ENCODE results near the gene NUDT5. TPM values are rescaled to one million over a fixed set of nuclear protein-coding genes. Genes with fewer than 3 reads are reported as not detected.

NUDT5 gene
- polyA plus RNA-seq, 1 experiment, result 68.0 TPM

DNA sequence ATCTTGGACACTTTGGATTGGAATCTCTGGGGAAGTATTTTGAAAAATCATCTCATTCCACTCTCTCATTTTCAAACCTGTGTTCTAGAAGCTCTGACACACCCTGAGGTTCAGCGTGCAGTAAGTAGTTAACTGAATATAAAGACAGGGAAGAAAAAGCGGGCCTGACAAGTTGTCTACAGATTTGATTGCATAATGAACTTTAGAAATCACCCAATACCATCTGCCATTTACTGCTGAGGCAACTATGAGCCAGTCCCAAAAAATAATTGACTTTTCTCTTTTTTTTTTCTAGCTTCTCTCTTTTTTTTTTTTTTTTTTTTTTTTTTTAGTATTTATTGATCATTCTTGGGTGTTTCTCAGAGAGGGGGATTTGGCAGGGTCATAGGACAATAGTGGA lies 29.8 kb upstream of the NUDT5 start:
- DNase-seq (ENCODE audit: low read depth), result no peak
- H3K36me3 ChIP-seq (ENCODE audit: control insufficient read depth, insufficient read depth, low read length), result peaks cover 8% of the 10 kb centered on the region
- ChIA-PET CTCF (interaction anchor here (0.5 to 2.9 kb wide), 3 partner anchors 11 to 195 kb away, joined by 3 to 25 read pairs (median 3); no protein-coding TSS in a partner anchor), POLR2A (no interaction called here)
- no peak overlapping the region for H3K4me3 ChIP-seq (ENCODE audit: low read depth, low read length)
- H3K27me3 ChIP-seq (ENCODE audit: control insufficient read depth, insufficient read depth, low read length), result no peaks in the 10 kb centered on the region
- TF ChIP-seq, protein P1, sequence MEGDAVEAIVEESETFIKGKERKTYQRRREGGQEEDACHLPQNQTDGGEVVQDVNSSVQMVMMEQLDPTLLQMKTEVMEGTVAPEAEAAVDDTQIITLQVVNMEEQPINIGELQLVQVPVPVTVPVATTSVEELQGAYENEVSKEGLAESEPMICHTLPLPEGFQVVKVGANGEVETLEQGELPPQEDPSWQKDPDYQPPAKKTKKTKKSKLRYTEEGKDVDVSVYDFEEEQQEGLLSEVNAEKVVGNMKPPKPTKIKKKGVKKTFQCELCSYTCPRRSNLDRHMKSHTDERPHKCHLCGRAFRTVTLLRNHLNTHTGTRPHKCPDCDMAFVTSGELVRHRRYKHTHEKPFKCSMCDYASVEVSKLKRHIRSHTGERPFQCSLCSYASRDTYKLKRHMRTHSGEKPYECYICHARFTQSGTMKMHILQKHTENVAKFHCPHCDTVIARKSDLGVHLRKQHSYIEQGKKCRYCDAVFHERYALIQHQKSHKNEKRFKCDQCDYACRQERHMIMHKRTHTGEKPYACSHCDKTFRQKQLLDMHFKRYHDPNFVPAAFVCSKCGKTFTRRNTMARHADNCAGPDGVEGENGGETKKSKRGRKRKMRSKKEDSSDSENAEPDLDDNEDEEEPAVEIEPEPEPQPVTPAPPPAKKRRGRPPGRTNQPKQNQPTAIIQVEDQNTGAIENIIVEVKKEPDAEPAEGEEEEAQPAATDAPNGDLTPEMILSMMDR (IDR thresholded peaks at IDR 0.05; ENCODE audit: insufficient read depth, low read depth, low read length), result no peak

DNA sequence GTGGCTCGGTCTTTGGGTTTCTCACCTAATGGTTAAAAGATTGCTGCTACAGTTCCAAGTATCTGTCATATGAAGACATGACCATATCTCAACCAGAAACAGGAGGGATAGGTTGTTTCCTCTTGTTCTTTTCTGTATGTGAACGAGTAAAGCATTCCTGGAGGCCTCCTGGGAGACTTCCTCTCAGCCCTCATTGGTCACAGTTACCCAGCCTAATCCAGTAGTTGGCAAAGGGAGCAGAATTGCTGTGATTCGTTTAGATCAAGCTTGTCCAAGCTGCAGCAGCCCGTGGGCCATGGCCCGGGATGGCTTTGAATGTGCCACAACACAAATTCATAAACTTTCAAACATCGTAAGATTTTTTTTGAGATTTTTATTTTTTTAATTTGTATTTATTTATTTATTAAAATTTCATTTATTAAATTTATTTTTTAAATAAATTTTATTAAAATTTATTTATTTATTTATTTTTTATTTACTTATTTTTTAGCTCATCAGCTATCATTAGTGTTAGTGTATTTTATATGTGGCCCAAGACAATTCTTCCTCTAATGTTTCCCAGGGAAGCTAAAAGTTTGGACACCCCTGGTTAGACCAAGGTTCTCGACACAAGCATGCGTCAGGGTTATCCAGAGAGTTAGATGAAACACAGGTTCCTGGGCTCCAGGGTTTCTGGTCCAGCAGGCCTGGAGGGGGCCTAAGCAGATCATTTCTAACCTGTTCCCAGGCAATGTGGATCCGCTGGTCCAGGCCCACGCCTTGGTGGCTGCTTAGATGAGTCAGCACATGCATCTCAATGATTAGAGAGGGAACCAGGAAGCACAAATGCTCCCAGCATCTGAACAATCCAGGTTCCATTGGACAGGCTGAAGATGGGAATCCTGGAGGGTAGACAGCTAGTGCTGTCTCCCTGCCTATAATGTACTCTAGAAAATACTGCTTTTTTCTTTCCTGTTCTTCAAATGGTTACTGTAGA lies 25.9 kb upstream of the NUDT5 start:
- H3K36me3 ChIP-seq (ENCODE audit: control insufficient read depth, insufficient read depth, low read length), result peaks cover 5% of the 10 kb centered on the region
- H3K27me3 ChIP-seq (ENCODE audit: control insufficient read depth, insufficient read depth, low read length), result no peaks in the 10 kb centered on the region
- ChIA-PET CTCF (interaction anchor here (0.6 to 1.2 kb wide), 2 partner anchors 42 to 43 kb away, joined by 4 read pairs; no protein-coding TSS in a partner anchor), POLR2A (interaction anchor here (0.6 kb wide), 1 partner anchor 1306 kb away, joined by 6 read pairs; no protein-coding TSS in a partner anchor)
- no peak for DNase-seq (ENCODE audit: low read depth)
- TF ChIP-seq, protein P1 (IDR thresholded peaks at IDR 0.05; ENCODE audit: insufficient read depth, low read depth, low read length), result no peak
- no peak overlapping the region for H3K4me3 ChIP-seq (ENCODE audit: low read depth, low read length)

DNA sequence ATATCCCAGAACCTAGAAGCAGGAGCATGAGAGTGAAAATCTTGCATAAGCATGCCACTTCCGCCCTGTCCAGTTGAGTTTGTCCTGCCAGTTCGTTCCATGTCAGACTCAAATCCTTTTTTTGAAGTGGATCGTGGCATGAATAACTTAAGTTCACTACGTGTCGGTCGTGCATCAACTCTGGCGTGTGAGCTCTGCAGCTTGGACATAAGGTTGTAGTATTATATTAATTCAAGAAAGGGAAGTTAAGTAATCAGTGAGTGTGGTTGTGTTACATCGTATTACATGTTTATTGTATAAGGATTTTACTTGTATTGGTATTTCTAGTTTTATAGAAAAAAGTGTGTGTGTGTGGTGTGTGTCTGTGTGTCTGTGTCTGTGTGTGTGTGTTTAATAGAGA lies 23.3 kb upstream of the NUDT5 start:
- H3K36me3 ChIP-seq (ENCODE audit: control insufficient read depth, insufficient read depth, low read length), result peaks cover 3% of the 10 kb centered on the region
- no peaks in the 10 kb centered on the region for H3K27me3 ChIP-seq (ENCODE audit: control insufficient read depth, insufficient read depth, low read length)
- DNase-seq (ENCODE audit: low read depth), result no peak
- ChIA-PET POLR2A (no interaction called here), CTCF (interaction anchor here (0.6 to 1.6 kb wide), 2 partner anchors 438 to 478 kb away, joined by 3 read pairs; no protein-coding TSS in a partner anchor)
- H3K4me3 ChIP-seq (ENCODE audit: low read depth, low read length), result no peak overlapping the region
- TF ChIP-seq, protein P1 (IDR thresholded peaks at IDR 0.05; ENCODE audit: insufficient read depth, low read depth, low read length), result no peak

DNA sequence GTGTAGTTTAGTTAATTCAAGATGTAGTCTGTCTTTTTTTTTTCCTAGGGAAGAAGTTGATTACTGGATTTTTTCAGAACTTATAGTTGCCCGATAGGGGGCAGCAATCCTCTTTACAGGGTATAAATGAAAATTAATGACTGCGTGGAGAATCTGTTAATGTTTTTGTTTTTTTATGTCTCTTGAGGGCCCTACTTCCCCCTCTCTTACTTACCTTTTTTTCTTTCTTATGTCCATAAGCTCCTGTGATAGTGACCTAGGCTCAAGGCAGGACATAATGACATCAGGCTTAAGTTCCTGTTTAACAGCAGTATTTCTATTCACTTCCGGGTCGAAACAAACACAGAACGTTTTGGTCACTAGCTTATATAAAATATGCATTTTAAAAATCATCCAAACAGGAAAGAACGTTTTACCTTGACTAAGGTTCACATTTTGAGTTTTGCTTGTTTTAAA lies 19.1 kb upstream of the NUDT5 start:
- Histone ChIP-seq H3K27me3 (ENCODE audit: control insufficient read depth, insufficient read depth, low read length) (no peaks in the 10 kb centered on the region), H3K36me3 (ENCODE audit: control insufficient read depth, insufficient read depth, low read length) (peaks cover 3% of the 10 kb centered on the region; the same call in 1 of the 2 replicates), H3K4me3 (ENCODE audit: low read depth, low read length) (no peak overlapping the region)
- ChIA-PET CTCF (interaction anchor here (0.6 to 4.5 kb wide), 31 partner anchors 9 to 987 kb away, joined by 3 to 56 read pairs (median 4); partner anchors contain the start of genes CDC123, NUDT5 and OPTN), POLR2A (no interaction called here)
- TF ChIP-seq, protein P1 (IDR thresholded peaks at IDR 0.05; ENCODE audit: insufficient read depth, low read depth, low read length), result peak; percentile 70
- DNase-seq (ENCODE audit: low read depth), result no peak

DNA sequence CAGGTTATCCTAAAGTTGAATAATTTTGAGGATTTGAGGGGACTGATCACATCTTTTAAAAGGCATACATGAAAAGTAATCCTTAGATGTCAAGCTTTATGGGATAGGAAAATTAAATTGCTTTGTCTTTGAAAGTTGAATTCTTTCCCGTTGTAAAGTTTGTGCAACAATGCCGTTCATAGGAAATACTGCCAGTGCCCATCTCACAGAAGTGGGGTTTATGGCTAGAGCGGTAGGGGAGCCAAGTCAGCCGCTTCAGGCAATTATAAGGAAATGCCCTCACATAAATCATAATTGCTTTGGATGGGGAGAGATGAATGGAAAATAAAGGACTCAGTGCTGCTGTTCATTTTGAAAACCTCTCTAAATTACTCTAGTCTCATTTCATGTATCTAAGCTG lies 18.4 kb upstream of the NUDT5 start:
- TF ChIP-seq, protein P1 (IDR thresholded peaks at IDR 0.05; ENCODE audit: insufficient read depth, low read depth, low read length), result no peak
- Histone ChIP-seq H3K36me3 (ENCODE audit: control insufficient read depth, insufficient read depth, low read length) (peaks cover 6% of the 10 kb centered on the region; the same call in 1 of the 2 replicates), H3K4me3 (ENCODE audit: low read depth, low read length) (no peak overlapping the region), H3K27me3 (ENCODE audit: control insufficient read depth, insufficient read depth, low read length) (no peaks in the 10 kb centered on the region)
- ChIA-PET POLR2A (no interaction called here), CTCF (interaction anchor here (0.5 to 4.5 kb wide), 24 partner anchors 10 to 894 kb away, joined by 3 to 56 read pairs (median 5); partner anchors contain the start of genes CDC123 and NUDT5)
- DNase-seq (ENCODE audit: low read depth), result no peak

Measured in BJ (cell line).